ENCODE data around the gene MMP25. TPM values are rescaled to one million over a fixed set of nuclear protein-coding genes. Genes with fewer than 3 reads are reported as not detected.

MMP25 gene
- total RNA-seq, 1 experiment from 2014 or later, result 49.0 TPM

- no peak for TF ChIP-seq KAT7 (CRISPR knock-in tag; IDR thresholded peaks at IDR 0.05; ENCODE audit: borderline replicate concordance)
- no peak for TF ChIP-seq PRRX2 (CRISPR knock-in tag; IDR thresholded peaks at IDR 0.05)
- TF ChIP-seq FOXJ3 (CRISPR knock-in tag; IDR thresholded peaks at IDR 0.05; ENCODE audit: borderline replicate concordance), result no peak
- TF ChIP-seq HMGA2 (CRISPR knock-in tag; IDR thresholded peaks at IDR 0.05), result no peak
- TF ChIP-seq TEAD4 (CRISPR knock-in tag; IDR thresholded peaks at IDR 0.05), result no peak
Observed at GRCh38 chr16:3035289-3035971, 10.9 kb upstream of the MMP25 start (continued).

GRCh38 chr16:3035972-3036725 lies 10.2 kb upstream of the MMP25 start:
- H3K4me1 Mint-ChIP-seq, result peaks cover 33% of the 10 kb centered on the region
- H3K27ac Mint-ChIP-seq, result no peak overlapping the region
- TF ChIP-seq TP53 (CRISPR knock-in tag; IDR thresholded peaks at IDR 0.05) (no peak), ZNF263 (CRISPR knock-in tag; IDR thresholded peaks at IDR 0.05; ENCODE audit: low read depth) (peak; percentile 25; the same call in 1 of the 2 replicates)
- POLR2A ChIA-PET, result interaction anchor here (0.7 to 1.4 kb wide), 2 partner anchors 8 to 12 kb away, joined by 3 read pairs; no protein-coding TSS in a partner anchor
- no peaks in the 10 kb centered on the region for H3K9me3 Mint-ChIP-seq
- CTCF ChIA-PET, result interaction anchor here (0.6 to 11.1 kb wide), 6 partner anchors 5 to 560 kb away, joined by 4 to 292 read pairs (median 21); partner anchors contain the start of genes CLDN6, HCFC1R1, THOC6 and TNFRSF12A
- peak; percentile 15 for ATAC-seq
- peak; percentile 42 for DNase-seq (ENCODE audit: low spot score)
- peaks cover 3% of the 10 kb centered on the region; the same call in 1 of the 2 replicates for H3K27me3 Mint-ChIP-seq (ENCODE audit: low read depth)
- H3K4me3 Mint-ChIP-seq, result peak overlapping the region; percentile 72
- H3K36me3 Mint-ChIP-seq, result no peaks in the 10 kb centered on the region

GRCh38 chr16:3036726-3037315 lies 9.5 kb upstream of the MMP25 start, which contains the start of gene BICDL2:
TSS of gene BICDL2 (minus strand) at chr16:3036944. CDS start at chr16:3035496, 1,448 bp downstream.
- H3K9me3 Mint-ChIP-seq, result no peaks in the 10 kb centered on the region
- peaks cover 30% of the 10 kb centered on the region for H3K4me1 Mint-ChIP-seq
- peak within 1 kb of the TSS; percentile 72 for H3K4me3 Mint-ChIP-seq
- H3K27ac Mint-ChIP-seq, result no peak within 1 kb of the TSS
- TF ChIP-seq ZNF121 (CRISPR knock-in tag; IDR thresholded peaks at IDR 0.05), result peak; percentile 71; the same call in 1 of the 2 replicates
- TF ChIP-seq FOXP4 (CRISPR knock-in tag; IDR thresholded peaks at IDR 0.05), result 0 out of 2 replicates have a peak, but pooled peaks have one; percentile 15
- 0 out of 2 replicates have a peak, but pooled peaks have one; percentile 41 for TF ChIP-seq E2F5 (CRISPR knock-in tag; IDR thresholded peaks at IDR 0.05)
- 0 out of 2 replicates have a peak, but pooled peaks have one; percentile 15 for TF ChIP-seq HMGXB4 (CRISPR knock-in tag; IDR thresholded peaks at IDR 0.05)
- TF ChIP-seq GRHL2 (CRISPR knock-in tag; IDR thresholded peaks at IDR 0.05; ENCODE audit: insufficient replicate concordance, severe bottlenecking), result no peak
- no peak for TF ChIP-seq CBFB (CRISPR knock-in tag; IDR thresholded peaks at IDR 0.05; ENCODE audit: low read depth)
- TF ChIP-seq GTF2I (CRISPR knock-in tag; conservative IDR thresholded peaks at IDR 0.05), result peak; percentile 74
- peak; percentile 68; the same call in 1 of the 2 replicates for TF ChIP-seq SP1 (CRISPR knock-in tag; conservative IDR thresholded peaks at IDR 0.05)
- POLR2A ChIA-PET, result interaction anchor here (0.7 kb wide), 1 partner anchor 9 kb away, joined by 3 read pairs; no protein-coding TSS in a partner anchor
- H3K27me3 Mint-ChIP-seq (ENCODE audit: low read depth), result peaks cover 3% of the 10 kb centered on the region; the same call in 1 of the 2 replicates
- H3K36me3 Mint-ChIP-seq, result no peaks in the 10 kb centered on the region
- CTCF ChIA-PET, result interaction anchor here (0.6 to 11.1 kb wide), 5 partner anchors 5 to 559 kb away, joined by 4 to 152 read pairs (median 31); partner anchors contain the start of gene TNFRSF12A
- DNase-seq (ENCODE audit: low spot score) (peak; percentile 91), ATAC-seq (peak; percentile 76)

All from WTC11 (cell line).